ENCODE results near the gene PPM1L.

Gene PPM1L

DNA sequence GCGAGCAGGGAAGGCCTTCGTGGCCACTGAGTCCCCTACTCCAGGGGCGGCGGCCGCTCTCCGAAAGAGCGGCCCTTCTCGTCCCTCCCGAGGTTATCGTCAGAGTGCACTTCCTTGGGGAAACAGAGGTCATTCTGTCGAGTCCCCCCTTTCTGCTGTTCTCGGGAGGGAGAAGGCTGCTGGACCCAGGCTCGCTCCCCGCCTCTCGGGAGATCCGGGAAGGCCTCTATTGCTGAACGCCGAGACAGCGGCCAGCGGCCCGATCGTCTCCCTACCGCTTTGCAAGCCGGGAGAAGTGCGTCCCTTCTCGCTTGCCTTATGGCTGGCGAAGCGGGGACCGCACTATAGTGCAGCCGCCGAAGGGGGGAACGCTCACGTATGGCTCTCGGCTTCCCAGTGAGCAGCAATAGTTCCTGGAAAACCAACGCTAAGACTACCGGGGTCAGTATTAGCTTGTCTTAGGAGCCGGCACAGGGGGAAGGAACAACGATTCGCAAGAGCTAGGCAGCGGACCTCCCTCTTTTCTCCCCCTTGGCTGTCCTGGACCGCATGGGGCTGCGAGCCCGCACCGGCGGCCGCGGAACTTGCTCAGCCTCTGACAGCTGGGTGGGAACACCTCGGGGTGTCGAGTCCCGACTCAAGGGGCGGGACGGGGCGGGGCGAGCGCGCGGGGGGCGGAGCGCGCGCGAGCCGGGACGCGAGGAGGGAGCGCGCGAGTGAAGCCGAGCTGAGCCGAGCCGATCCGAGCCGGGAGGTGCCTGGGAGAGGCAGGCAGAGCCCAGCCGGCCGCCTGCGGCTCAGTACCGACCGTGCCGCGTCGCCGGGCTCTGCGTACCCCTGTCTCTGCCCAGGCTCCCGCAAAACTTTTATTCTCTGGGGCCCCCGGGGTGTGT lies 930 bp upstream of the PPM1L start:
- Histone ChIP-seq H2AFZ (ENCODE audit: low read depth) (peak overlapping the region; percentile 90), H3K27ac (peak overlapping the region; percentile 86), H4K20me1 (ENCODE audit: insufficient read depth) (no peaks in the 10 kb centered on the region), H3K4me1 (ENCODE audit: low read depth, poor library complexity, severe bottlenecking) (peaks cover 46% of the 10 kb centered on the region), H3K79me2 (ENCODE audit: insufficient read depth, low read depth) (peaks cover 33% of the 10 kb centered on the region), H3K36me3 (ENCODE audit: insufficient read depth) (no peaks in the 10 kb centered on the region), H3K4me3 (IDR thresholded peaks at IDR 0.05; ENCODE audit: insufficient read depth, low read depth, low read length) (peak overlapping the region; percentile 96), H3K9ac (peak overlapping the region; percentile 82; the same call in 1 of the 2 replicates), H3K4me2 (peak overlapping the region; percentile 78), H3K27me3 (ENCODE audit: insufficient read depth, low read depth) (no peaks in the 10 kb centered on the region)
- TF ChIP-seq, protein P1, sequence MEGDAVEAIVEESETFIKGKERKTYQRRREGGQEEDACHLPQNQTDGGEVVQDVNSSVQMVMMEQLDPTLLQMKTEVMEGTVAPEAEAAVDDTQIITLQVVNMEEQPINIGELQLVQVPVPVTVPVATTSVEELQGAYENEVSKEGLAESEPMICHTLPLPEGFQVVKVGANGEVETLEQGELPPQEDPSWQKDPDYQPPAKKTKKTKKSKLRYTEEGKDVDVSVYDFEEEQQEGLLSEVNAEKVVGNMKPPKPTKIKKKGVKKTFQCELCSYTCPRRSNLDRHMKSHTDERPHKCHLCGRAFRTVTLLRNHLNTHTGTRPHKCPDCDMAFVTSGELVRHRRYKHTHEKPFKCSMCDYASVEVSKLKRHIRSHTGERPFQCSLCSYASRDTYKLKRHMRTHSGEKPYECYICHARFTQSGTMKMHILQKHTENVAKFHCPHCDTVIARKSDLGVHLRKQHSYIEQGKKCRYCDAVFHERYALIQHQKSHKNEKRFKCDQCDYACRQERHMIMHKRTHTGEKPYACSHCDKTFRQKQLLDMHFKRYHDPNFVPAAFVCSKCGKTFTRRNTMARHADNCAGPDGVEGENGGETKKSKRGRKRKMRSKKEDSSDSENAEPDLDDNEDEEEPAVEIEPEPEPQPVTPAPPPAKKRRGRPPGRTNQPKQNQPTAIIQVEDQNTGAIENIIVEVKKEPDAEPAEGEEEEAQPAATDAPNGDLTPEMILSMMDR (conservative IDR thresholded peaks at IDR 0.05; ENCODE audit: low read depth, low read length), result no peak

DNA sequence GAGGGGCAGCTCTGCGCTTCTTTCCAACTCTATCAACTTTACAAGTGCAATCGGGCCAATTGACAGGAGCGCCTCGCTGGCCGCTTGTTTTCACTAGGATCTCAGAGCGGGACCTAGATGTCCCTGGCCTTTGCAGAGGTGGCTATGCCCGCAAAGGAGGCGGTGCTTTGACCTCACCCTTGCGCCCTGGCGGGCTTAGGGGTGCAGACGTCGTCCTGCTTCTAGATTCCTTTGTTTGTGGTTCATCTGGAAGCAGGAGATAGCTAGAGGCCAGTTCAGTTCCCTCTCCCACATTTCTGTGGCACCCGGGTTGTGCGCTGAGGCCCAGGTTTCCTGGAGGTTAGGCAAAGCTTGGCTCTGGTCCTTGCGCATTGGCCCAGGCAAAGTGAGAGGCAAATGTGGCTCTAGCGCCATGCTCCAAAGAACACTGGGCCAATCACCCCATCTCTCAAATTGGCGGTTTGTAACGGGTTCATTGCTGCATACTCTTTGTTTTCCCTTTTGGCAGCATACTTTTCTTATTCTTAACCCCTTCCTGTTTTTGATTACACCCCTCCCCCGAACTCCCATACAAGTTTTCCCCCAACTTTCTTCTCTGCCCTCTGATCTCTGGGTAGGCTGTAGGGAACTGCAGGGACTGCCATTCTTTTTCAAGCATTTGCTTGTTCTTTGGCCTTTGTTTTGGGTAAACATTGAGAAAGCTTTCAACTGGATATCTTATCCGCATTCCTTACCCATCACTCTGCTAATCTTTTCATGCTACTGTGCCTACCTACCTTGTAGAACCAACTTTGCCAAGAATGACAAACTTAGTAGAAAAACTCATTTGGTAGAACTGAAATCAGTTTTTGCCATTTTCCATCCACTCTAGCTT lies 1.4 kb downstream of the PPM1L start:
- Histone ChIP-seq H3K36me3 (ENCODE audit: insufficient read depth) (no peaks in the 10 kb centered on the region), H3K4me3 (IDR thresholded peaks at IDR 0.05; ENCODE audit: insufficient read depth, low read depth, low read length) (no peak overlapping the region), H3K79me2 (ENCODE audit: insufficient read depth, low read depth) (peaks cover 56% of the 10 kb centered on the region), H4K20me1 (ENCODE audit: insufficient read depth) (no peaks in the 10 kb centered on the region), H3K4me1 (ENCODE audit: low read depth, poor library complexity, severe bottlenecking) (peaks cover 59% of the 10 kb centered on the region), H3K4me2 (peak overlapping the region; percentile 67), H2AFZ (ENCODE audit: low read depth) (peak overlapping the region; percentile 90; the same call in 1 of the 2 replicates), H3K27ac (no peak overlapping the region), H3K9ac (no peak overlapping the region; the same call in 1 of the 2 replicates), H3K27me3 (ENCODE audit: insufficient read depth, low read depth) (no peaks in the 10 kb centered on the region)
- TF ChIP-seq, protein P1 (conservative IDR thresholded peaks at IDR 0.05; ENCODE audit: low read depth, low read length), result no peak

DNA sequence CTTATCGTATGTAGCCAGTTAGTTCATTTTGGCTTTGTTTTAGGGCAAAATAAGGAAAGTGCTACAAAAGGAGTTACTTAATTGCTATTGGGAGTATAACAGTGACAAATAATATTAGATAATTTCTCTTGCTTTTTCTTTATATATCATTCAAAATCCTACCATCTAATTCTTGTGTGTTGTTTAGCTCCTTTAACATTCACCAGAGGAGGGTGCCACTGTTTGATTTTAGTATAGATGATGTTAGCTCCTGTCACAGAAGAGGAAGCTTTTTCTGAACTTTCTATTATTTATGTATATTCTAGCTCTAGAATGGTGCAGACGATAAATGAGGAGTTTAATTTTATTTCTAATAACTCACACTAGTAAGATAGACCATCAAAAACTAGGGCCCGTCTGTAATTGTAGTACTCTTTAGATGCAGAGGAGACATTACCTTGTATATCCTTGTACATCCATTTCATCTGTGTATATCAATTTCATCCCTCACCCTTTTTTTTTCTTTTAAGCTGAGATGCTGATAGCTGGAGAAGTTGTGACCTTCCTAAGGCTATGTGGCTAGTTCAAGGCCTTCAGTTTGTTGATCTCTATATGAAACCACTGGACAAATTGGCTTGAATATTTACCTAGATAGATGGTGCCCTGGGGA lies 3.0 kb downstream of the PPM1L start:
- Histone ChIP-seq H3K4me1 (ENCODE audit: low read depth, poor library complexity, severe bottlenecking) (peaks cover 56% of the 10 kb centered on the region), H3K36me3 (ENCODE audit: insufficient read depth) (no peaks in the 10 kb centered on the region), H3K27me3 (ENCODE audit: insufficient read depth, low read depth) (no peaks in the 10 kb centered on the region), H3K4me2 (peak overlapping the region; percentile 67), H3K4me3 (IDR thresholded peaks at IDR 0.05; ENCODE audit: insufficient read depth, low read depth, low read length) (no peak overlapping the region), H3K27ac (no peak overlapping the region), H4K20me1 (ENCODE audit: insufficient read depth) (no peaks in the 10 kb centered on the region), H2AFZ (ENCODE audit: low read depth) (no peak overlapping the region), H3K79me2 (ENCODE audit: insufficient read depth, low read depth) (peaks cover 65% of the 10 kb centered on the region), H3K9ac (no peak overlapping the region)
- TF ChIP-seq, protein P1 (conservative IDR thresholded peaks at IDR 0.05; ENCODE audit: low read depth, low read length), result no peak

DNA sequence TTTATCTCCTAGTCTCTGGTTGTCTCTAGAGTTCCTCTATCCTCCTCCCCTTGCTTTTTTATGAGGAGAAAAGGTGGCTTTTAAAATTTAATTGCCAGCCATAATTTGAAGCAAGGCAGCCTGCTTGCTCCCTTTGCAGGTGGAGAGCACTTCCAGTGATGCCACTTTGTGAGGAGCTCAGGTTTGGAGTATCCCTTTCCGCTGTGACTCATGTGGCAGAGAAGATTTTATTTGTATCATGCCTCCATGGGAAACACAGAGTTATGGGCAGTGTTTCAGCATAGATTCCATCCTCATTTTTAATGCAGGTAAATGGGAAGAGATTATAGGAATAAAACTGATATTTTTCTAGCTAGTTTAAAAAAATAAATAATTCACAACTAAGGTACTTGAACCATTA lies 7.0 kb downstream of the PPM1L start:
- H3K27ac ChIP-seq, result no peak overlapping the region
- no peak overlapping the region for H2AFZ ChIP-seq (ENCODE audit: low read depth)
- H3K4me3 ChIP-seq (IDR thresholded peaks at IDR 0.05; ENCODE audit: insufficient read depth, low read depth, low read length), result no peak overlapping the region
- H3K4me2 ChIP-seq, result no peak overlapping the region
- TF ChIP-seq, protein P1 (conservative IDR thresholded peaks at IDR 0.05; ENCODE audit: low read depth, low read length), result no peak
- H3K27me3 ChIP-seq (ENCODE audit: insufficient read depth, low read depth), result no peaks in the 10 kb centered on the region
- peaks cover 84% of the 10 kb centered on the region for H3K4me1 ChIP-seq (ENCODE audit: low read depth, poor library complexity, severe bottlenecking)
- peaks cover 74% of the 10 kb centered on the region for H3K79me2 ChIP-seq (ENCODE audit: insufficient read depth, low read depth)
- no peaks in the 10 kb centered on the region for H4K20me1 ChIP-seq (ENCODE audit: insufficient read depth)
- no peak overlapping the region for H3K9ac ChIP-seq
- H3K36me3 ChIP-seq (ENCODE audit: insufficient read depth), result no peaks in the 10 kb centered on the region

Data from KMS-11 (cell line).